H1 (cell line): ENCODE measurements around the gene IL12RB2. TPM values are rescaled to one million over a fixed set of nuclear protein-coding genes. Genes with fewer than 3 reads are reported as not detected.

Experiments used
- CTCF ChIA-PET: fragments of 300-600 bp; sonication (Branson Sonifier 250); formaldehyde crosslinking; loops from one replicate; lab custom pipeline; 2021; ENCODE audit not compliant: partially characterized antibody; lab: Charles Lee
- POLR2A ChIA-PET: fragments of 300-600 bp; sonication (Branson Sonifier 250); formaldehyde crosslinking; loops from one replicate; lab custom pipeline; 2021; ENCODE audit warnings: inconsistent platforms; ENCODE audit not compliant: partially characterized antibody; lab: Charles Lee
- DNase-seq, 2 experiments: peaks; one replicate each; pipeline versions ENCODE4 v3.0.0 to v3.0.0-alpha.2; 2010 to 2022; ENCODE audit warnings: low spot score in 2 of 2, low read depth in 1 of 2, mixed read lengths in 1 of 2
- FAIRE-seq: peaks from 2 replicates; lab custom pipeline; 2011; peaks lifted over from hg19 to GRCh38; lab: Jason Lieb, UNC
- H2AFZ ChIP-seq: 2 replicates; pipeline ENCODE4 v1.8.1; 2012; ENCODE audit warnings: low read length, inconsistent platforms
- H2AK5ac ChIP-seq: 2 replicates; pipeline ENCODE4 v1.6.1; 2013; ENCODE audit warnings: low read depth, low read length
- H2BK120ac ChIP-seq: replicated peaks from 2 replicates; pipeline ENCODE3; 2013; ENCODE audit warnings: low read depth, low read length, inconsistent platforms
- H2BK12ac ChIP-seq: 2 replicates; pipeline ENCODE4 v1.6.1; 2013; ENCODE audit warnings: low read depth, low read length
- H2BK15ac ChIP-seq: 2 replicates; pipeline ENCODE4 v1.6.1; 2013; ENCODE audit warnings: low read length
- H2BK20ac ChIP-seq: 2 replicates; pipeline ENCODE4 v1.6.1; 2013; ENCODE audit warnings: low read length
- H2BK5ac ChIP-seq: 2 replicates; pipeline ENCODE4 v1.6.1; 2013; ENCODE audit warnings: low read depth, low read length
- H3K14ac ChIP-seq: 2 replicates; pipeline ENCODE4 v1.6.1; 2013; ENCODE audit warnings: inconsistent platforms; ENCODE audit not compliant: insufficient read length
- H3K18ac ChIP-seq: 2 replicates; pipeline ENCODE4 v1.6.1; 2013; ENCODE audit warnings: low read length; ENCODE audit errors: extremely low read depth
- H3K23ac ChIP-seq: 2 replicates; pipeline ENCODE4 v1.6.1; 2013; ENCODE audit warnings: inconsistent platforms; ENCODE audit not compliant: insufficient read length
- H3K23me2 ChIP-seq: 2 replicates; pipeline ENCODE4 v1.6.1; 2013; ENCODE audit warnings: low read depth, low read length
- H3K27ac ChIP-seq: 2 replicates; pipeline ENCODE4 v1.6.1; 2011; ENCODE audit warnings: low read depth, low read length, inconsistent platforms
- H3K27me3 ChIP-seq, 4 experiments: replicated peaks in 1 of 4; 1 replicate in 1 of 4; 2 replicates in 3 of 4; pipeline versions ENCODE4 v1.6.1 to v1.8.1; 2011 to 2013; ENCODE audit warnings: low read length in 3 of 4, mild to moderate bottlenecking in 3 of 4, inconsistent platforms in 2 of 4, mixed read lengths in 2 of 4, moderate library complexity in 1 of 4; ENCODE audit not compliant: control insufficient read depth in 3 of 4, insufficient read depth in 3 of 4; ENCODE audit errors: extremely low read depth in 1 of 4
- H3K36me3 ChIP-seq, 4 experiments: 2 replicates each; pipeline versions ENCODE4 v1.6.1 to v1.8.1; 2011 to 2013; ENCODE audit warnings: mild to moderate bottlenecking in 4 of 4, low read length in 3 of 4, moderate library complexity in 2 of 4, control low read depth in 1 of 4, inconsistent platforms in 1 of 4; ENCODE audit not compliant: insufficient read depth in 4 of 4, control insufficient read depth in 2 of 4
- H3K4ac ChIP-seq: replicated peaks from 2 replicates; pipeline ENCODE3; 2013; ENCODE audit warnings: low read length, low read depth, mixed read lengths, inconsistent platforms; ENCODE audit not compliant: insufficient read length
- H3K4me1 ChIP-seq, 4 experiments: replicated peaks in 1 of 4; 1 replicate in 1 of 4; 2 replicates in 3 of 4; pipeline versions ENCODE4 v1.6.1 to v1.8.1; 2011 to 2013; ENCODE audit warnings: low read length in 3 of 4, inconsistent platforms in 2 of 4, mixed read lengths in 1 of 4; ENCODE audit not compliant: insufficient read depth in 4 of 4, control insufficient read depth in 3 of 4
- H3K4me2 ChIP-seq, 2 experiments: 2 replicates each; pipeline versions ENCODE4 v1.6.1 to v1.8.1; 2011 to 2013; ENCODE audit warnings: low read depth in 2 of 2, low read length in 2 of 2, control low read depth in 1 of 2, inconsistent platforms in 1 of 2, mild to moderate bottlenecking in 1 of 2; ENCODE audit not compliant: insufficient read depth in 1 of 2
- H3K4me3 ChIP-seq, 4 experiments: fragments of 200-600, 300-600 bp in 1 of 4; sonication (generic), shearing (Covaris generic), sonication (Bioruptor Twin) in 1 of 4; 2 replicates each; pipeline versions ENCODE4 v1.5.1 to v1.8.1; 2011 to 2016; ENCODE audit warnings: low read length in 4 of 4, low read depth in 3 of 4, control low read depth in 2 of 4, inconsistent platforms in 2 of 4, mild to moderate bottlenecking in 2 of 4, mixed read lengths in 1 of 4, moderate library complexity in 1 of 4; ENCODE audit not compliant: insufficient read depth in 2 of 4; ENCODE audit errors: extremely low read depth in 1 of 4
- H3K56ac ChIP-seq: replicated peaks from 2 replicates; pipeline ENCODE3; 2013; ENCODE audit warnings: low read depth, mild to moderate bottlenecking, mixed read lengths, low read length, inconsistent platforms; ENCODE audit not compliant: insufficient read length
- H3K79me1 ChIP-seq: 2 replicates; pipeline ENCODE4 v1.6.1; 2013; ENCODE audit warnings: low read depth, low read length, control low read depth
- H3K79me2 ChIP-seq, 2 experiments: 2 replicates each; pipeline versions ENCODE4 v1.6.1 to v1.8.1; 2012 to 2013; ENCODE audit warnings: low read length in 2 of 2, mild to moderate bottlenecking in 2 of 2, inconsistent platforms in 1 of 2; ENCODE audit not compliant: insufficient read depth in 2 of 2, control insufficient read depth in 1 of 2
- H3K9ac ChIP-seq, 4 experiments: replicated peaks in 1 of 4; 1 replicate in 1 of 4; 2 replicates in 3 of 4; pipeline versions ENCODE4 v1.6.1 to v1.8.1; 2011 to 2013; ENCODE audit warnings: low read depth in 3 of 4, low read length in 3 of 4, control low read depth in 2 of 4, mild to moderate bottlenecking in 2 of 4, moderate library complexity in 2 of 4, inconsistent platforms in 1 of 4; ENCODE audit errors: extremely low read depth in 1 of 4
- H3K9me3 ChIP-seq, 2 experiments: 2 replicates each; pipeline versions ENCODE4 v1.6.1 to v1.8.1; 2012 to 2013; ENCODE audit warnings: mild to moderate bottlenecking in 2 of 2, moderate library complexity in 2 of 2, control low read depth in 1 of 2, inconsistent platforms in 1 of 2, low read depth in 1 of 2, low read length in 1 of 2, mixed read lengths in 1 of 2; ENCODE audit not compliant: insufficient read depth in 2 of 2
- H4K20me1 ChIP-seq, 2 experiments: replicated peaks in 1 of 2; 2 replicates each; pipeline versions ENCODE3 to v1.8.1; 2011 to 2013; ENCODE audit warnings: inconsistent platforms in 2 of 2, low read length in 2 of 2, mild to moderate bottlenecking in 1 of 2; ENCODE audit not compliant: insufficient read depth in 2 of 2, control insufficient read depth in 1 of 2
- H4K5ac ChIP-seq: 2 replicates; pipeline ENCODE4 v1.6.1; 2013; ENCODE audit warnings: low read length, low read depth, mixed read lengths, inconsistent platforms; ENCODE audit not compliant: insufficient read length
- H4K8ac ChIP-seq: 2 replicates; pipeline ENCODE4 v1.8.0; 2013; ENCODE audit warnings: mild to moderate bottlenecking, moderate library complexity, low read length, inconsistent platforms; ENCODE audit not compliant: insufficient read depth; ENCODE audit errors: extremely low read depth
- H4K91ac ChIP-seq: replicated peaks from 2 replicates; pipeline ENCODE3; 2013; ENCODE audit warnings: low read length, mixed read lengths, inconsistent platforms; ENCODE audit not compliant: insufficient read length
- BCL11A ChIP-seq, 2 experiments: IDR thresholded peaks; one replicate each; pipeline ENCODE4 v1.6.1; 2011; ENCODE audit warnings: low read depth in 2 of 2, low read length in 2 of 2, mild to moderate bottlenecking in 2 of 2
- E2F6 ChIP-seq: IDR thresholded peaks from 2 replicates; pipeline ENCODE4 v1.6.1; 2012; ENCODE audit warnings: inconsistent platforms
- GABPA ChIP-seq: IDR thresholded peaks from 2 replicates; pipeline ENCODE4 v1.6.1; 2011; ENCODE audit warnings: mild to moderate bottlenecking, low read length, moderate library complexity, borderline replicate concordance; ENCODE audit not compliant: insufficient read depth
- POLR2AphosphoS5 ChIP-seq: IDR thresholded peaks from 2 replicates; pipeline ENCODE4 v1.6.1; 2011; ENCODE audit warnings: low read depth, low read length
- RNF2 ChIP-seq: fragments of 200-900, 300-1000 bp; sonication (generic); IDR thresholded peaks from 2 replicates; pipeline ENCODE4 v1.7.1; 2016; ENCODE audit warnings: borderline replicate concordance, low read depth, mild to moderate bottlenecking, antibody characterized with exemption, low read length; ENCODE audit not compliant: poor library complexity, severe bottlenecking; ENCODE audit errors: missing control alignments
- SAP30 ChIP-seq: fragments of 300-600 bp; sonication (generic); IDR thresholded peaks from 2 replicates; pipeline ENCODE4 v1.7.1; 2012; ENCODE audit warnings: low read length, moderate library complexity, mild to moderate bottlenecking, inconsistent platforms; ENCODE audit not compliant: insufficient read depth, insufficient replicate concordance
- polyA plus RNA-seq, 7 experiments: library from polyadenylated mRNA; depleted of rRNA in 3 of 7; stranded (reverse) in 5 of 7; unstranded in 2 of 7; fragments of >200 nt in 5 of 7; fragments of 200-250 nt in 2 of 7; gene quantifications; 1 replicate in 5 of 7; 2 replicates in 1 of 7; 4 replicates in 1 of 7; pipeline versions ENCODE4 v1.2.1 to v1.2.3, GENCODE V29; 2011 to 2013; ENCODE audit warnings: missing spikeins in 2 of 7, mixed read lengths in 2 of 7
- total RNA-seq: library from RNA; stranded (reverse); fragmentation: NEBNext Ultra II Directional; extraction: Animal tissue kit (Norgen Biotek cat#: 25700); gene quantifications from 2 replicates; pipeline ENCODE4 v1.2.1, GENCODE V29; 2021

Gene IL12RB2
- total and polyA plus RNA-seq, 2 of the 8 experiments (the other 6 are each of a cell fraction or from before 2014, with no cell fraction given): 1.4 TPM

GRCh38 chr1:67264152-67264551 is 43.5 kb upstream of the IL12RB2 start:
- H3K79me1 ChIP-seq: no peaks in the 10 kb centered on the region
- no peak overlapping the region for H3K23ac ChIP-seq
- no peaks in the 10 kb centered on the region for H3K79me2 ChIP-seq
- no peak overlapping the region for H3K56ac ChIP-seq
- H2BK15ac ChIP-seq: no peak overlapping the region
- no peaks in the 10 kb centered on the region for H3K27me3 ChIP-seq
- peak overlapping the region; percentile 68 for H2AFZ ChIP-seq
- no peak overlapping the region for H3K4me3 ChIP-seq
- no peak overlapping the region for H2BK120ac ChIP-seq
- H3K36me3 ChIP-seq: no peaks in the 10 kb centered on the region
- H3K4me2 ChIP-seq: no peak overlapping the region
- no peak overlapping the region for H4K91ac ChIP-seq
- H3K23me2 ChIP-seq: no peaks in the 10 kb centered on the region
- FAIRE-seq (no peak), DNase-seq (no peak)
- H3K14ac ChIP-seq: no peak overlapping the region
- H4K5ac ChIP-seq: no peak overlapping the region
- no peak overlapping the region for H3K9ac ChIP-seq
- H2AK5ac ChIP-seq: no peak overlapping the region
- CTCF ChIA-PET: no interaction called here
- no peak overlapping the region for H4K8ac ChIP-seq
- H2BK5ac ChIP-seq: no peak overlapping the region
- no peak overlapping the region for H3K27ac ChIP-seq
- POLR2A ChIA-PET: no interaction called here
- H2BK20ac ChIP-seq: no peak overlapping the region
- H3K9me3 ChIP-seq: no peaks in the 10 kb centered on the region
- H3K18ac ChIP-seq: no peak overlapping the region
- H2BK12ac ChIP-seq: no peak overlapping the region
- no peak overlapping the region for H3K4ac ChIP-seq
- no peaks in the 10 kb centered on the region for H4K20me1 ChIP-seq
- peaks cover 0 to 10% (median 7%) of the 10 kb centered on the region in 4 experiments; a peak in 3 of 7 replicates for H3K4me1 ChIP-seq
- TF ChIP-seq POLR2AphosphoS5: no peak
- no peak for TF ChIP-seq GABPA
- no peak for TF ChIP-seq E2F6
- TF ChIP-seq RNF2: no peak
- TF ChIP-seq BCL11A (IDR thresholded peaks at IDR 0.05; ENCODE audit: low read depth in 2 of 2, low read length in 2 of 2): no peak
- no peak for TF ChIP-seq SAP30
